GM12878 (cell line): ENCODE results near the gene SLC66A3. TPM values are rescaled to one million over a fixed set of nuclear protein-coding genes. Genes with fewer than 3 reads are reported as not detected.

ENCODE experiments used
- ATAC-seq: fragments of 200-7000 bp; cut with Tn5 transposase; 3 replicates; pipeline ENCODE4 v1.9.1; 2020; ENCODE audit warnings: mild to moderate bottlenecking, moderate library complexity
- BruUV-seq: library from RNA; stranded (reverse); fragments of 400-500 nt; replicated peaks from 2 replicates; lab custom pipeline; 2021; lab: Mats Ljungman, UMichigan
- CTCF ChIA-PET: fragments of 300-600 bp; sonication (Branson Sonifier 250); formaldehyde crosslinking; extraction: SDS; loops from one replicate; lab custom pipeline; 2021; ENCODE audit warnings: inconsistent platforms; lab: Yijun Ruan, JAX
- POLR2A ChIA-PET: fragments of 350-600 bp; formaldehyde crosslinking; extraction: SDS; loops from one replicate; lab custom pipeline; 2021; ENCODE audit warnings: inconsistent platforms; lab: Charles Lee
- RAD21 ChIA-PET: fragments of 300-600 bp; sonication (Branson Sonifier 250); formaldehyde crosslinking; loops from one replicate; lab custom pipeline; 2023; ENCODE audit warnings: antibody characterized with exemption; ENCODE audit not compliant: unreplicated experiment; lab: Charles Lee
- SMC1A ChIA-PET: fragments of 300-600 bp; sonication (Branson Sonifier 250); formaldehyde crosslinking; loops from one replicate; lab custom pipeline; 2023; ENCODE audit not compliant: unreplicated experiment, uncharacterized antibody; lab: Charles Lee
- DNase-seq: peaks from one replicate; pipeline ENCODE4 v3.0.0-alpha.2; 2011; ENCODE audit warnings: low read depth, low spot score
- FAIRE-seq: peaks from 3 replicates; lab custom pipeline; 2011; peaks lifted over from hg19 to GRCh38; lab: Jason Lieb, UNC
- H2AFZ ChIP-seq: 2 replicates; pipeline ENCODE4 v1.6.0; 2011; ENCODE audit warnings: low read depth, low read length, control low read depth; ENCODE audit not compliant: control insufficient read depth
- H3K27ac ChIP-seq: 2 replicates; pipeline ENCODE4 v1.5.1; 2011; ENCODE audit warnings: control low read depth; ENCODE audit not compliant: control insufficient read depth, insufficient read depth
- H3K27me3 ChIP-seq, 2 experiments: replicated peaks in 1 of 2; 2 replicates each; pipeline versions ENCODE4 v1.6.0 to v1.6.1; 2011; ENCODE audit warnings: low read length in 1 of 2; ENCODE audit not compliant: control insufficient read depth in 2 of 2, insufficient read depth in 2 of 2
- H3K36me3 ChIP-seq, 2 experiments: 2 replicates each; pipeline ENCODE4 v1.5.1; 2011; ENCODE audit warnings: low read length in 1 of 2; ENCODE audit not compliant: control insufficient read depth in 2 of 2, insufficient read depth in 2 of 2
- H3K4me1 ChIP-seq: 2 replicates; pipeline ENCODE4 v1.6.1; 2011; ENCODE audit warnings: mild to moderate bottlenecking, low read length, moderate library complexity, mixed read lengths; ENCODE audit not compliant: control insufficient read depth, insufficient read depth
- H3K4me2 ChIP-seq: 2 replicates; pipeline ENCODE4 v1.6.0; 2011; ENCODE audit warnings: control low read depth; ENCODE audit not compliant: control insufficient read depth, insufficient read depth
- H3K4me3 ChIP-seq: fragments of 200-600 bp; sonication (generic); 2 replicates; pipeline ENCODE4 v1.5.1; 2016
- H3K79me2 ChIP-seq: 2 replicates; pipeline ENCODE4 v1.6.0; 2011; ENCODE audit warnings: low read length; ENCODE audit not compliant: control insufficient read depth, insufficient read depth
- H3K9ac ChIP-seq: 2 replicates; pipeline ENCODE4 v1.8.0; 2011; ENCODE audit warnings: low read length, control low read depth, mixed read lengths; ENCODE audit not compliant: control insufficient read depth, insufficient read depth
- H3K9me3 ChIP-seq: replicated peaks from 3 replicates; pipeline ENCODE4 v1.5.1; 2011; ENCODE audit warnings: mild to moderate bottlenecking, low read length; ENCODE audit not compliant: control insufficient read depth, insufficient read depth
- H4K20me1 ChIP-seq: 2 replicates; pipeline ENCODE4 v1.6.0; 2011; ENCODE audit not compliant: control insufficient read depth, insufficient read depth
- CREM ChIP-seq: IDR thresholded peaks from 2 replicates; pipeline ENCODE4 v1.6.1; 2014; ENCODE audit warnings: antibody characterized with exemption, low read depth
- EED ChIP-seq: sonication (generic); IDR thresholded peaks from 2 replicates; pipeline ENCODE4 v1.6.1; 2016; ENCODE audit warnings: antibody characterized with exemption, low read depth
- EZH2 ChIP-seq: IDR thresholded peaks from 2 replicates; pipeline ENCODE4 v1.6.1; 2012; ENCODE audit warnings: low read depth, mild to moderate bottlenecking, control low read depth, inconsistent platforms, low read length, borderline replicate concordance; ENCODE audit not compliant: control insufficient read depth
- HSF1 ChIP-seq: fragments of 150-350 bp; IDR thresholded peaks from 2 replicates; pipeline ENCODE4 v1.6.1; 2014; ENCODE audit warnings: mild to moderate bottlenecking, low read depth, low read length
- KAT2A ChIP-seq: conservative IDR thresholded peaks from 2 replicates; pipeline ENCODE4 v1.6.1; 2011; ENCODE audit warnings: low read depth, low read length; ENCODE audit not compliant: control insufficient read depth
- MTA2 ChIP-seq: fragments of 450-650 bp; IDR thresholded peaks from 2 replicates; pipeline ENCODE4 v1.6.1; 2016; ENCODE audit warnings: low read depth, mild to moderate bottlenecking, moderate library complexity
- MYB ChIP-seq: fragments of 150-350 bp; IDR thresholded peaks from 2 replicates; pipeline ENCODE4 v1.6.1; 2014; ENCODE audit warnings: mild to moderate bottlenecking, low read depth, low read length, borderline replicate concordance
- MYC ChIP-seq: IDR thresholded peaks from 2 replicates; pipeline ENCODE4 v1.6.1; 2011; ENCODE audit warnings: mild to moderate bottlenecking, low read length, moderate library complexity, inconsistent platforms; ENCODE audit not compliant: insufficient read depth, insufficient replicate concordance, insufficient read length, severe bottlenecking
- NFIC ChIP-seq: IDR thresholded peaks from 2 replicates; pipeline ENCODE4 v1.6.1; 2012; ENCODE audit warnings: low read depth, mild to moderate bottlenecking, inconsistent platforms, low read length, moderate library complexity
- RAD51 ChIP-seq: fragments of 450-650 bp; IDR thresholded peaks from 2 replicates; pipeline ENCODE4 v1.6.1; 2016; ENCODE audit warnings: moderate library complexity, mild to moderate bottlenecking, inconsistent platforms
- RUNX3 ChIP-seq: IDR thresholded peaks from 2 replicates; pipeline ENCODE4 v1.6.1; 2012; ENCODE audit warnings: low read length, inconsistent platforms
- WRNIP1 ChIP-seq: IDR thresholded peaks from 2 replicates; pipeline ENCODE4 v1.6.1; 2011; ENCODE audit warnings: low read depth, low read length, improper control_type of control experiment, borderline replicate concordance
- ZBTB40 ChIP-seq: fragments of 450-650 bp; IDR thresholded peaks from 2 replicates; pipeline ENCODE4 v1.6.1; 2016; ENCODE audit warnings: mild to moderate bottlenecking, moderate library complexity, borderline replicate concordance
- WGBS: methylation state at CpG from one replicate; pipeline ENCODE4 v1.1.6; 2016; ENCODE audit warnings: low lambda C conversion rate; ENCODE audit not compliant: insufficient replicate concordance, insufficient coverage; ENCODE audit errors: missing lambda C conversion rate; 5-methylcytosine and 5-hydroxymethylcytosine counted together
- in situ Hi-C: fragments of 300-500 bp; cut with MboI; formaldehyde crosslinking; loops from 9 replicates; pipeline ENCODE4 v1.14.3; 2018; ENCODE audit warnings: mixed read lengths
- intact Hi-C: fragments of 100-400 bp; cut with micrococcal nuclease; formaldehyde crosslinking; loops from one replicate; pipeline ENCODE4 v1.14.2; 2022; ENCODE audit not compliant: unreplicated experiment
- polyA plus RNA-seq, 11 experiments: library from polyadenylated mRNA; depleted of rRNA in 4 of 11; unstranded in 6 of 11; stranded (reverse) in 5 of 11; fragments of >200 nt; fragmentation: Nextera tagmentation in 4 of 11; fragmentation: Illumina TruSeq in 1 of 11; extraction: Ambion mirVana in 4 of 11; extraction: Trizol in 1 of 11; gene quantifications; 1 replicate in 1 of 11; 2 replicates in 10 of 11; pipeline versions ENCODE4 v1.2.1 to v1.2.3, GENCODE V29; 2011 to 2016; ENCODE audit warnings: inconsistent platforms in 2 of 11, missing spikeins in 2 of 11, low read depth in 1 of 11
- total RNA-seq, 4 experiments: library from RNA; depleted of rRNA in 3 of 4; stranded (reverse); fragments of >200 nt in 3 of 4; fragmentation: Illumina TruSeq in 1 of 4; extraction: Trizol in 1 of 4; gene quantifications; 2 replicates each; pipeline versions ENCODE4 v1.2.1 to v1.2.3, GENCODE V29; 2013 to 2021

SLC66A3 gene
- total and polyA plus RNA-seq, 10 of the 15 experiments (the other 5 are each of a cell fraction or from before 2014, with no cell fraction given), result 1.4 to 14.2 (median 6.4) TPM

GRCh38 chr2:11121823-11122155 lies 33.5 kb upstream of the SLC66A3 start (continued):
- no peak for TF ChIP-seq MYC
- no peak for TF ChIP-seq WRNIP1
- TF ChIP-seq ZBTB40, result no peak
- TF ChIP-seq KAT2A, result no peak

- no peak for FAIRE-seq
- Histone ChIP-seq H3K36me3 (no peaks in the 10 kb centered on the region), H3K27me3 (no peaks in the 10 kb centered on the region; a peak in 2 of 4 replicates), H4K20me1 (no peaks in the 10 kb centered on the region; the same call in 1 of the 2 replicates), H2AFZ (no peak overlapping the region), H3K27ac (no peak overlapping the region), H3K9me3 (no peaks in the 10 kb centered on the region), H3K4me3 (no peak overlapping the region), H3K4me1 (no peaks in the 10 kb centered on the region), H3K9ac (no peak overlapping the region), H3K4me2 (no peak overlapping the region), H3K79me2 (no peaks in the 10 kb centered on the region)
- no peak for ATAC-seq
- no peak for DNase-seq
- intact Hi-C loops (loop anchor here (10.0 kb wide), 1 partner anchor 48 kb away; no protein-coding TSS in a partner anchor), in situ Hi-C loops (loop anchor here (5.0 kb wide), 1 partner anchor 285 kb away; no protein-coding TSS in a partner anchor)
- 51% methylated on average over 9 of the region's 9 CpGs for WGBS
- BruUV-seq, result no TSS peak
- ChIA-PET SMC1A (interaction anchor here (3.9 kb wide), 1 partner anchor 286 kb away, joined by 15 read pairs; no protein-coding TSS in a partner anchor), RAD21 (interaction anchor here (0.7 kb wide), 1 partner anchor 287 kb away, joined by 4 read pairs; no protein-coding TSS in a partner anchor), CTCF (interaction anchor here (1.0 to 1.8 kb wide), 2 partner anchors 11 to 290 kb away, joined by 3 to 4 read pairs; a partner anchor contains a TSS), POLR2A (no interaction called here)
- no peak for TF ChIP-seq EED
- no peak for TF ChIP-seq MTA2
- no peak for TF ChIP-seq RAD51
- no peak for TF ChIP-seq NFIC
- TF ChIP-seq HSF1, result no peak
- TF ChIP-seq MYB, result no peak
- no peak for TF ChIP-seq RUNX3
- TF ChIP-seq CREM, result no peak
- TF ChIP-seq EZH2, result no peak
- TF ChIP-seq, all 136 proteins: peak for 0
Observed at GRCh38 chr2:11122380-11122779, 32.9 kb upstream of the SLC66A3 start.
